ENCODE results near the gene DST. TPM values are rescaled to one million over a fixed set of nuclear protein-coding genes. Genes with fewer than 3 reads are reported as not detected.

Gene DST
- polyA plus RNA-seq, 1 of the 3 experiments (the other 2 are of a cell fraction) = 64.3 TPM

DNA sequence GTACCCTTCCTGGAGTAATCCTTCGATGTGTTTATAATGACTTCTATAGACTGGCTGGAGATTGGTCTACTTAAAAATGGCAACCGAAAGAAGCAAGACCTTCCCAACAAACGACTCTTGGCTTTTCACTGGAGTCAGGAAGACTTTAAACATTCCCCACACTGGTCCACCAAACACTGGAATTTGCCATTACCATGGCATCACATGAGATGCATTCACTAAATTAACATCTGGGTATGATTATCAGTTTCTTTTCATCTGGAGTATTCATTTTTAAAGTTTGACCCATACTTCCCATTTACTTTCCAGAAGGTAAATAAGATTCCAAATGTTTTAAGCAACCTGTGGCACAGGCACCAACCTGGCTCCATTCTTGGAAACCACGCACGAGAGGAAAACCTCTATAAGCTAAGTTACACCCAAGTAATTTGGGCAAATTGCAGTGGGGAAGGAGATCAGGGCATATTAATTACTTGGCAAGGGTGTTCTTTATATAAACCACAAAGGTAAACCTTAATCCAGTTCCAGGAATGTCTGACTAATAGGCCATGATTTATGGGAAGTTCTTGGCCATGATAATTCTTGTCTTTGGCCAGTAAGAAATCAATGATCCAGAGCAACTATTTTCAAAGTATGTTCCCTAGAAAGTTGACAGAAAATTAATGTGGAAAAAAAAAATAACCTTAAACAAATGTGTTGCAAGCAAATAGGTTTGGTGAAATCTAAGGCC is 205.4 kb downstream of the DST start:
- Histone ChIP-seq H3K79me2 (ENCODE audit: insufficient read depth) (no peaks in the 10 kb centered on the region), H3K9me3 (no peaks in the 10 kb centered on the region), H2AFZ (ENCODE audit: low read depth) (no peak overlapping the region), H3K27ac (ENCODE audit: low read depth in 2 of 2, low read length in 1 of 2) (no peak overlapping the region), H3K27me3 (ENCODE audit: insufficient read depth) (no peaks in the 10 kb centered on the region), H3K9me2 (no peaks in the 10 kb centered on the region), H4K20me1 (ENCODE audit: insufficient read depth) (no peaks in the 10 kb centered on the region), H3K4me1 (ENCODE audit: control insufficient read depth in 1 of 2, insufficient read depth in 2 of 2, low read depth in 1 of 2, low read length in 1 of 2) (no peaks in the 10 kb centered on the region), H3K9ac (no peak overlapping the region), H3K4me3 (ENCODE audit: low read depth in 2 of 2, low read length in 1 of 2) (no peak overlapping the region), H3F3A (replicated peaks; ENCODE audit: insufficient read depth) (no peaks in the 10 kb centered on the region), H3K36me3 (replicated peaks in 1 of 2; ENCODE audit: control insufficient read depth in 1 of 2, insufficient read depth in 2 of 2, low read length in 1 of 2) (no peaks in the 10 kb centered on the region), H3K4me2 (no peak overlapping the region)
- 79% methylated on average over 5 of the region's 5 CpGs for WGBS (ENCODE audit: low lambda C conversion rate)
- ChIA-PET POLR2A (no interaction called here), CTCF (no interaction called here)
- TF ChIP-seq FOSL2 (IDR thresholded peaks at IDR 0.05; ENCODE audit: borderline replicate concordance, low read depth) = no peak
- TF ChIP-seq PBX3 (IDR thresholded peaks at IDR 0.05) = peak; percentile 10; the same call in 1 of the 2 replicates
- 0 out of 2 replicates have a peak, but pooled peaks have one; percentile 31 for TF ChIP-seq TCF12 (IDR thresholded peaks at IDR 0.05)
- peak; percentile 27; the same call in 1 of the 2 replicates for TF ChIP-seq NFIC (IDR thresholded peaks at IDR 0.05; ENCODE audit: borderline replicate concordance)
- no peak for TF ChIP-seq SMC3 (IDR thresholded peaks at IDR 0.05; ENCODE audit: low read depth, low read length)
- TF ChIP-seq, protein P1, sequence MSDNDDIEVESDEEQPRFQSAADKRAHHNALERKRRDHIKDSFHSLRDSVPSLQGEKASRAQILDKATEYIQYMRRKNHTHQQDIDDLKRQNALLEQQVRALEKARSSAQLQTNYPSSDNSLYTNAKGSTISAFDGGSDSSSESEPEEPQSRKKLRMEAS (IDR thresholded peaks at IDR 0.05; ENCODE audit: low read depth) = no peak
- no peak for DNase-seq

GRCh38 chr6:56435754-56436153 is 206.9 kb downstream of the DST start:
- no peak for TF ChIP-seq GABPA (IDR thresholded peaks at IDR 0.05; ENCODE audit: low read depth)
- TF ChIP-seq YY1 (IDR thresholded peaks at IDR 0.05; ENCODE audit: low read depth) = no peak
- no peak for TF ChIP-seq TAF1 (IDR thresholded peaks at IDR 0.05; ENCODE audit: borderline replicate concordance, low read depth, low read length)
- POLR2A ChIA-PET = no interaction called here

DNA sequence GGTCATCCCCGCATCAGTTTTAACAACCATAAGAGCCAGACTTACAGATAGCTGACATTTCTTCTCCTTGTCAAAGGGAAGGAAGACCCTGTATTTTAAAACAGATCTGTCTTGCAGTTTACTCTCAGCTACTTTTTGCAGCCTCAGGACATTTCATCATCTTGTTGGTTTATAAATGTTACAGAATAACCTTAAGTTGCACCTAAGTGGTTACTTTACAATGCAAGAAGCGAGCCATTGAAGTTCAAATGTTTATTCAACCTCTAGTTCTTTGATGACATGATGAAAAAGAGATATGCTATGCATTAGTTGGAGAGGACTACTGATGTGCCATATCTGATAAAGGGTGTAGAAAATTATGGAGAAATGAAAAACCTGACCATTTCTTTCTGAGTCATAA is 207.4 kb downstream of the DST start:
- H4K20me1 ChIP-seq (ENCODE audit: insufficient read depth) = no peaks in the 10 kb centered on the region
- no peaks in the 10 kb centered on the region for H3K27me3 ChIP-seq (ENCODE audit: insufficient read depth)
- no peak overlapping the region for H3K4me3 ChIP-seq (ENCODE audit: low read depth in 2 of 2, low read length in 1 of 2)
- WGBS (ENCODE audit: low lambda C conversion rate) = 82% methylated on average over 2 of the region's 2 CpGs
- H2AFZ ChIP-seq (ENCODE audit: low read depth) = no peak overlapping the region
- no peak overlapping the region for H3K4me2 ChIP-seq
- no peak overlapping the region for H3K9ac ChIP-seq
- ChIA-PET CTCF (interaction anchor here (1.1 kb wide), 1 partner anchor 159 kb away, joined by 3 read pairs; no protein-coding TSS in a partner anchor), POLR2A (no interaction called here)
- DNase-seq = no peak
- no peaks in the 10 kb centered on the region for H3K9me2 ChIP-seq
- H3K4me1 ChIP-seq (ENCODE audit: control insufficient read depth in 1 of 2, insufficient read depth in 2 of 2, low read depth in 1 of 2, low read length in 1 of 2) = no peaks in the 10 kb centered on the region
- no peak overlapping the region for H3K27ac ChIP-seq (ENCODE audit: low read depth in 2 of 2, low read length in 1 of 2)
- TF ChIP-seq PBX3 (IDR thresholded peaks at IDR 0.05) (peak; percentile 36; the same call in 1 of the 2 replicates), RXRA (IDR thresholded peaks at IDR 0.05; ENCODE audit: borderline replicate concordance, low read depth) (no peak), EZH2phosphoT487 (IDR thresholded peaks at IDR 0.05; ENCODE audit: borderline replicate concordance, low read depth) (no peak), SMC3 (IDR thresholded peaks at IDR 0.05; ENCODE audit: low read depth, low read length) (no peak), FOSL2 (IDR thresholded peaks at IDR 0.05; ENCODE audit: borderline replicate concordance, low read depth) (no peak)
- no peaks in the 10 kb centered on the region for H3K9me3 ChIP-seq
- no peaks in the 10 kb centered on the region for H3K79me2 ChIP-seq (ENCODE audit: insufficient read depth)
- no peaks in the 10 kb centered on the region for H3F3A ChIP-seq (replicated peaks; ENCODE audit: insufficient read depth)
- no peaks in the 10 kb centered on the region for H3K36me3 ChIP-seq (replicated peaks in 1 of 2; ENCODE audit: control insufficient read depth in 1 of 2, insufficient read depth in 2 of 2, low read length in 1 of 2)

More at GRCh38 chr6:56435754-56436153, 206.9 kb downstream of the DST start:
- H3K9ac ChIP-seq = no peak overlapping the region
- H3K9me2 ChIP-seq = no peaks in the 10 kb centered on the region
- no peaks in the 10 kb centered on the region for H3K36me3 ChIP-seq (replicated peaks in 1 of 2; ENCODE audit: control insufficient read depth in 1 of 2, insufficient read depth in 2 of 2, low read length in 1 of 2)
- no peak overlapping the region for H3K27ac ChIP-seq (ENCODE audit: low read depth in 2 of 2, low read length in 1 of 2)
- 76% methylated on average over 4 of the region's 4 CpGs for WGBS (ENCODE audit: low lambda C conversion rate)
- CTCF ChIA-PET = interaction anchor here (1.1 kb wide), 1 partner anchor 159 kb away, joined by 3 read pairs; no protein-coding TSS in a partner anchor
- no peaks in the 10 kb centered on the region for H3K4me1 ChIP-seq (ENCODE audit: control insufficient read depth in 1 of 2, insufficient read depth in 2 of 2, low read depth in 1 of 2, low read length in 1 of 2)
- no peaks in the 10 kb centered on the region for H3K27me3 ChIP-seq (ENCODE audit: insufficient read depth)
- H3F3A ChIP-seq (replicated peaks; ENCODE audit: insufficient read depth) = no peaks in the 10 kb centered on the region
- H3K4me3 ChIP-seq (ENCODE audit: low read depth in 2 of 2, low read length in 1 of 2) = no peak overlapping the region
- no peaks in the 10 kb centered on the region for H3K79me2 ChIP-seq (ENCODE audit: insufficient read depth)
- H3K9me3 ChIP-seq = no peaks in the 10 kb centered on the region
- no peak overlapping the region for H2AFZ ChIP-seq (ENCODE audit: low read depth)
- DNase-seq = no peak
- H4K20me1 ChIP-seq (ENCODE audit: insufficient read depth) = no peaks in the 10 kb centered on the region
- no peak overlapping the region for H3K4me2 ChIP-seq

All from SK-N-SH (cell line).